Stimulated activated CD8-positive, alpha-beta memory T cell treated with anti-CD3 and anti-CD28 coated beads, Interleukin-15, amount 100 ng/mL, for 4 hours (primary cell): Measurements from ENCODE around the gene MAML2.
A peak's percentile ranks its signal among the peaks of the same experiment; 100 is the strongest.

ENCODE experiments used
- DNase-seq, 2 donors: peaks; one replicate each; pipeline ENCODE4 v3.0.0-alpha.2; 2020; ENCODE audit warnings: low read depth in 2 of 2

The MAML2 gene

DNA sequence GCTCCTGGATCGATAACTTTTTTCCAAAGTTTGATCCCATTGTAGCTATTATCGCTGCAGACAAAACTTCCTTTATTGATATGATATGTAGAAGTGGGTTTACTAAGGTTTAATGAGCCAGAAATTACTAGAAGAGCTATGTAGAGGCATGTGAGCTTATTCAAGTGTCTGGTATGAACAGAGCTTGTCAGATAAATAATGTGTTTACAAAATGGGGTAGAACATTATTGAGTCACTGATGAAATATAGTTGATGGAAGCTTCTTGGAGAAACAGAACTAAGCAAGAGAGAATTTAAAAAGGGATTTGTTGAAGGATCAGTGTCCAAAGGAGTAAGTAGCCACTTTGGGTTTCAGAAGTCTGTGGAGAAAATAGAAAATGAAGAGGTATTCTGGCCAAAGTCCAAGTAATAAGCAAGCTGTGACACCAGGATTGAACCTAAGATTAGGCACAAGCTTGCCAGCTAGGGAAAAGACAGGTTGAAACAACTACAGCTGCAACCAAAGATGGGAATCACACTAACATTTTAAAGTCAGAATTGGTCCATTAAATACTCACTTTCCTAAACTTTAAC lies 104.3 kb downstream of the MAML2 start:
- no peak for DNase-seq

DNA sequence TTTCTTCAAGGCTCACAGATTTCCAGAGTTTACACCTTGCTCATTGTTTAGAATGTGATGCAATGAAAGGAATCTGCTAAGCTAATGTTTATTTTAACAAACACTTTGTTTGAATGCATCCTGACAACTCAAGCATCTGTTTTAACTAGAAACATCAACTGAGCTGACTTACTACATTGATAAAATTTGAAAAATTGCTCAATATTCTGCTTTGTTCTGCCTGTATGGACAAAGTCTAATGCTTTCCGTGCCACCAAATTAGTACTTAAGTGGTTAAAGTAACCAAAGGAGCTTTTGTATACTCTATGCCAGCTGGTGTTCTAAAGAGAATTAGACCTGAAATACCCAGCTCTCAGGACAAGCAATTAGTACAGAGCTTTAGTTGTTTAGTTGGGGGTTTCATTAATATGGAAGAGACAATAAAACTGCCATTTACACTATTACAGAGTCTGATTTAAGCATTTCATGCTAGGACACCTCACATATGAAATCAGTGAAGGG lies 105.2 kb downstream of the MAML2 start:
- no peak for DNase-seq

DNA sequence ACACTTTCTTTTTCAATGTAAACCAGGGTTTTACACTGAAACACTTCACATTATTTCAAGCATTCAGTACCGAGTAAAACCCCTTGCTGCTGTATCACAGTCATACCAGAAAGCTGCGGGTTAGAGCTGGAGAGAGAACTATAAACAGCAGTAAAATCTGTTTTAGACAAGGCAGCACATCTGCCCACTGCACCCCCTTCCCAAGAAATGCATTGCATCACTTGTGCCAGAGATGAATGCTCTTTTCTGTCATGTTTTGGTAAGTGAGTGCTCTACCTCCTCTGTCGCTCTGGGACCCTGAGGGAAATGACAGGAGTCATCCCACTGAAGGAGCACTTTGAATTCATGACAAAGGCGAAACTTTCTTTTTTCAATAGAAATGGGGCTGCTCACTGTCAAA lies 107.2 kb downstream of the MAML2 start:
- DNase-seq = no peak

DNA sequence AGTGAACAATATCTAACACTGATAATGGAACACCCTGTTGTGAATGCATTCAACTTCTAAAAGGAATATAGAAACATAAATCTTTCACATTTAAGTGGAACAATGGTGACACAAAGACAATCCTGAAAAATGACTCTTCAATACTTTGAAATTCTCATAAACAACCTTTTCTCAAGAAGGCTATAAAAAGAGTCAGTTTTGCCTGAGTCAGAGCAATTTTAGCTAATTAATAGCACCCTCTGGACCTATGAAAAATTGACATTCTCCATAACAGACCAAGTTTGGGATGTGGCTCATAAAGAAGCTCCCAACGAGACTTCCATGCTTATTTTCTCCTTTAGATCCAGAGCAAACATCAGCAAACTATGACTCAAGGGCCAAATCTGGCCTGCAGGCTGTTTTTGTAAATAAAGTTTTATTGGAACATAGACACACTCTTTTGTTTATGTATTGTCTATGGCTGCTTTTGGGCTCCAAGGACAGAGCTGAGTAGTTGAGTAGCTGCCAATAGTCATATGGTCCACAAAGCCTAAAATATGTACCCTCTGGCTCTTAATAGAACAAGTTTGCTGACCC lies 108.0 kb downstream of the MAML2 start:
- DNase-seq = no peak

DNA sequence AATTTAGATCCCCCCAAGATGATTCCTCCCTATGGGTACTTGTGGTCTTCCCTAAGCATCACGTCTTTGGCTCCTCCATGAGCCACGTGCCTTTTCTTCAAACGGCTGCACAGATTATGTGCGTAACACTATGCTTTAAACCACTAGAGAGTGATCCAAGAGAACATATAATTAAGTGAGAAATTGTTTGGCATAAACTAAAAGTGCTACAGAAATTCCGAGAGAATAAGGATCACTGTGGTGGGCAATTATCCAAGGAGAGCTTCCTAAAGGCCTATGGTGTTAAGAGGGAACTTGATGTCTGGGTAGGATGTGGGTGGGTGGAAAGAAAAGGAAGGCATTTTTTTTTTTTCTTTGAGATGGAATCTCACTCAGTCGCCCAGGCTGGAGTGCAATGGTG lies 110.9 kb downstream of the MAML2 start:
- DNase-seq = no peak

DNA sequence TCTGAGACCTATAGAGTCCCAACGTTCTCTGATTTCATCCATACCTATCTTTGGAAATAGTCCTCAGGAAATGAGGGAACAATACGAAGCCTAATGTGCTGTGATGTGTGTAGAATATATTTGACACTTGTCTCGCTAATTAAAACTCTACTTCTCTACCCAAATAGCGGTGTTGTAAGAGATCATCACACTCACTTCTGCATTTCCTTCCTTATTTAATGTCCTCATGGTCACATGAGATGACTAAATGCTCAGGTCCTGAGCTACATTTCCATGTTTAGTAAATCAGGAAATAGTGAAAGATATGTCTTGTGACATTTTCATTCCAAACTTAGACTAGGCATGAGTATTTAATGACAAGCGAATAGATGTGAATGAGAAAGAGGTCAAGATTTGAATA lies 112.3 kb downstream of the MAML2 start:
- DNase-seq = no peak

DNA sequence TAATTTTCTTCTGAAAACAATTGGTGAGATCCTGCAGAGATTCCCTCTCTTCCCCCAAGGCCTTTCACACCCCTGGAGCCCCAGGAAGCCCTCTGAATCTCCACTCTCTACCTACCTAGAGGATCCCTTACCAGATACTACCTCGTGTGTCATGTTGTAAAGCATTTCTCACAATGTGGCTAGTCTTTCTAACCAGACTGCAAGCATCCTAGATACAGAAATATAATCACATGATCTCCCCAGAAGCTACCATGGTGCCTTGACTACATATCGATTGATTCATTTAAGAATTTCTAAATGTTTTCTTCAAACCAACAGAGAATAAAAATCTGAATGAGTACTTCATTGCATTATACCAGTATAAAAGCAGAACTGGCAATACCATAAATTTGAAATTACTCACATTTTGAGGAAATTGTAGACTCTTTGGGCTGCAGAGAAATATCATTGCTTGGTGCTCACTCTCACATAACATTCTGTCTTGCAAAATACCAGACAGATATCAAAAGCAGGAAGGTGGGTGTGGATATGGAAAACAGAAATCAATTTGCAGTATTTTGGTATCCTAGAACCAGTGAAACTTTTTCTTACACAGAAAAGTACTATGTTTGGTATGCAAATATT lies 113.5 kb downstream of the MAML2 start:
- DNase-seq = no peak

DNA sequence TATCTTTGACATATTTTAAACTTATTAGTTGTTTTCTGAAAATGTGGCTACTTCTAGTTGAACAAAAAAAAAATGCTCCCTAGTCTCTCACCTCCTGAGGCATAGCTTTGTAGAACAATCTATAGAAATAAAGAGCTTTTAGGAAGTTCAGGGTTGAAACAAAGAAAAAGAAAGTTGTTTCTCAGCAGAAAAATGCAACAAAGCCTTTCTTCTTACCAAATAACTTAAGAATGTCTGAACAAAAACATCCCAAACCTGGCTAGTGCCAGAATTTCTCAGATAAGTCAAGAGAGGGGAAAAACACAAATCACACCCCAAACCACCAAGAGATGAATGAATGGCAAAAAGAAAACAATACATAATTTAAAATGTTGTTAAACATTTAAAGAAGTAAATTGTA lies 114.1 kb downstream of the MAML2 start:
- no peak for DNase-seq

DNA sequence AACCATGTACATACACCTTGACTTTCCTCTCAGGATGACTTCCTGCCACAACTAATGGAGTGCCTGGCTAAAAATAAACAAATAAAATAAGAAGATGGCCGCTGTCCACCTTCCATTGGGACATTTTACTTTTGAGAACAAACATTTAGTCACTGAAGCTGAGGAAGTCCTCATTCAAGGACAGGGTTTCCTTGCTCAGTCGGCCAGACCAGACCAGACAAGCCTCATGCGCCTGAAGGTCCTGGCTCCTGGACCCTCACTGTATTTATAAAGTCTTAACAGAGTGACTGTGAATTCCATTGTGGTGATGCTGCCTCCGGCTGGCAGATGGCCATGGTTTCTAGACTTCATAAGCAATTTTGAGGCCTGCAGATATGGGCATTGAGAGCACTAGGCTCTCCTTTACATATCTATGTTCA lies 114.5 kb downstream of the MAML2 start:
- no peak for DNase-seq

DNA sequence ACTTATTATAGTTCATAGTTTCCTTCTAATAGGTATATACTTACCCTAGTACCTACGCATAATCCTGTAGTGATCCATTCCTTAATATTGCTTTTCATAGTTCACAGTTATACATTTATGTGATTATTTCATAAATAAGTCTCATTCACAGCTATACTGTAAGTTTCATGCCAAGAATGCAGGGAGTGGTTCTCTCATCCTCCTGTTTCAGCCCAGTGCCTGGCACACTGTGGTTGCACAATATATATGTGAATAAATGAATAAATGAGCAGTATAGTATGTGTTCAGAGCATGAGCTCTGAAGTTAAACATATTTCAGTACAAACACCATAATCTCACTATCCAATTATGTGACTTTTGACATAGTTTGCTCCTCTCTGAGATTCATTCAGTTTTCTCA lies 115.8 kb downstream of the MAML2 start:
- no peak for DNase-seq

DNA sequence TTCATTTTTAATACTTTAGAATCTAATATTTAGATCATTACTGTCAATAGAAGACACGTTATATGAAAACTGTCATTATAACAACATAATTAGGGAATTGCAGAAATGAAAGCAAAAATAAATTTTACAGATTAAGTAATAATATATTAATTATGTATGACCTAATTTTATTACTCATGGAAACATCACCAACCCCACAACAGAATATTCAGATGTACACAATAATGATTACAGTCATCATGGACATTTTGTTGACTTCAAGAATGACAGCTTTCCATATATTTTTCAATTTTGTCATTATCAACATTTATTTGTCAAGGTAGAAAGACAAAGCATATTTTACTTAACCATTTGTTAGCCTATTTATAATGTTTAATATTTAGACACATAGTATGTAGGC lies 119.9 kb downstream of the MAML2 start:
- DNase-seq = no peak

DNA sequence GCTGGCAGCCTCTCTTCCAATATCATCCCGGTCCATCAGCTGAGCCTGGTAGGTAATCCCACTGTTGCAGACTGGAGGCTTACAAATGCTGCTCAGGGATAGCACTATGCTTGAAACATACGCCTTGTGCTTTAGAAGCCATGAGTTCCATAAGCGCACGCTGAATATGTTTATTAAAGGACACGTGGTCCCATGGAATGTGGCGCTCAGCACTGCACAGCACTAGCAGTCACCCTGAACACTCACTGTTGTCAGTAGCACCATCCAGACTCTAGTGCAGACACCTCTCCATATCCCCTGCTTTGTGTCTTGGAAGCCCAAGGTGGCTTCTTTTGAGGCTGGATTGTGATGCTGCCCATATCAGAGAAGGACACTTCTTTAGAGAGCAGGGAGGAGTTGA lies 120.9 kb downstream of the MAML2 start:
- no peak for DNase-seq

DNA sequence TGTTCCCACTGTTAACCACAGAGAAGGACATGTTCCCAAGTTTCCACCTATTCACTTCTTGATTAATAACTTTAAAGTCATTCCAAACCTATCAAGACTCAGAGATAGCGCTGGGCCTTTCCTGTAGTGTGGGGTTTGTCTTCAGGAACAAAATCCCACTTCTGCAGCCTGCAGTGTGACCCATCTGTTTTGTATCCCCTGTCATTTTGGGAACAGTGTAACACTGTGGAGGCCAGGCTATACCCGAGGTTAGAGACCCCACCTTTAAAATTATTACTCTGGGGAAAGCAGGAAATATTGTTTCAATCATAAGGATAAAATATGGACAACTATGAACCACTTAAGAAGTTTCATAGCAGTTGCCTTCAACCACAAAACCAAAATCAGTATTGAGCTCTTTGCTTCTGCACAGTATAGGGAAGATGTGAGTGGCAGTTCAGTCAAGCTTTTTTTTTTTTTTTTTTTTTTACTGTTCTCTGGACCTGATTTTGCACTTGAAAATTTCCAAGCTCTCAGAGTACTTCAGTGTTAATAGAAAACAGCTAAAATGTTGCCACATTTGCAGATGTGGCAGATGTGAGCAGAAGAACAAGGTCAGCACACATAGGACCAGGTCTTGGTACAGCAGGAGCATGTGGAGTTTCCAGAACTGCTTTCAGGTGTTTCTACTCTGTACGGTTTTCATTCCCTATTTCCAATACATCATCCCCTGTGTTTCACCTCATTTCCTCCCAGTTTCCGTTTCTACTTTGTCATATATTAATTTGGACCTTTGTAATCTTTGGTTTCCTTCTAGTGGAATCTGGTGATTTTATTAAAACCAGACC lies 121.5 kb downstream of the MAML2 start:
- no peak for DNase-seq

DNA sequence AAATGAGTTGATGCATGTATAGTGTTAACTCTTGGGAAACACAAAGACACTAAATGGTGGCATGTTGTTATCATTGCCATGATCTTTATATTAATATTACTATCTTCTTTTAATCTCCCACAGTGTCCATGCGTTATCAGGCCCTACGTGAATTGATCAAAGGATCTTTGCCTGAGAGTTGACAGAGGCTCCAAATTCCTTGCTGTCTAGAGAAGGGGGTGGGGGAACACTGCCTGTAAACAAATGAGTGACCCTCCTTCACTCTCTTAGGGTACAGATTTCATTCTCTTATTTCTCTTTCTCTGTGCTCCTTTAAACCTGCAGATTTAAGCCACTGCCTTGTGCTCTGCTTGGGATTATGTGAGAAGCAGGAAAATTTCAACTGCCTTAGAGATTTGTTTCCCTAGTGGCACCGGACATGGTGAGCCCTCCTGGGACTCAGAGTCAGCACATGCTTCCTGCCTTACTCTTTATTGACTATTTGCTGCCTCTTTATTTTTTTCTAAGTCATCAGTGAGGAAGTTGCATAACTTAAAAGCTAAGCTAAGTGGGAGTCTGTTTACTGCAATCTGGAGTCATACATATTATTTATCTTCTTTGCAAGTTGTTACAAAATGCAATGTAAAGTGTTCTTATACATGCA lies 122.9 kb downstream of the MAML2 start:
- no peak for DNase-seq

DNA sequence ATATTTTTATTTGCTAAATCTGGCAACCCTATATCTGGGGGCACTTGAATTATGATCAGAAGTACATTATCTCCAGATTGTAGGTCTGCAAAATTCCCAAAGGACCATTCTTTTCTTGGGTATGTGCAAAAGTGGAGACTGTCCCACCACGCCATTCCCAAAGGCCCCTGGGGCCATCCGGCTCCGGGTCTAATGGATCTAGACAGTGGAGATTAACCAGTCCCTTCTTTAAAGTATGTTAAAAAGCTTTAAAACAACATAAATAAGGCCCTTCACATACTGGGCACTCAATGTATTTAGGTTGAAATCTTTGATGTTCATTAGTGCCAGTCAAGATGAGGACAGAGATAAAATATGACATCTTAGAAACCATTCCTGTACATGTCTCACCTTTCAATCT lies 124.1 kb downstream of the MAML2 start:
- no peak for DNase-seq

DNA sequence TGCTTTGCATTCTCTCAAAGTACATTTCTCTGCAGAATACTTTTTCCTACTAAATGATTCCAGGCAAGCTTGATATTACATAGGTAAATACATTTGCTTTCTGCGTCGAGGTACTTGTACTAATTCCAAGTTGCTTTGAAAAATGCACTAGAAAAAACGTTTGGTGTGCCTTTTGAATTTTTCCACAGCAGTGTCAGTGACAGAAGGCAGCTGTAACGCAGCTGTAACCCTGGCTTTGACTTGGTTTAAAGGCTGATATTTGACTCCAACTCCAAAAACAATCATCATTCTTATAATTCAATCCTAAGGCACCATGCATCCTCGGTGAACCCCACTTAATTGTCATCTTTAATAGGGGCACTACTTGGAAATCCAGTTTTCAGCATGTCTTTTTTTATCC lies 125.0 kb downstream of the MAML2 start:
- DNase-seq = no peak

DNA sequence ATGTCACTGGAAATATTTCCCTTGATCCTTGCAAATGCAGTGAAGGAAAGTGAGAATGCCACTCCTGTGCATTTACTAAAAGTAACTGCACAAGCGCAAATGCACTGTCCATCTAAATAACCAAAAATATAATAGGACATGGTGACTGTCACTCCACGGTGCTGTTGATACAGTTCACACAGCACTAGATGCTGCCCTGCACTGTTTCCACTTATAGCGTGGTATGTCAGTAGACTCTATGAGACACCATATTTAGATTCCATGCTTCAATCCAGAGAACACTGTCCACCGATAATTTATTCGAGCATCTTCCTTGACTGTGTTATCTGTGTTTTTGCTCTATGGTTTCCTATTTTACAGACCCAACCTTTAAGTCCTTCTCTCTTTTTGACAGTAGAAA lies 125.8 kb downstream of the MAML2 start:
- DNase-seq = no peak

DNA sequence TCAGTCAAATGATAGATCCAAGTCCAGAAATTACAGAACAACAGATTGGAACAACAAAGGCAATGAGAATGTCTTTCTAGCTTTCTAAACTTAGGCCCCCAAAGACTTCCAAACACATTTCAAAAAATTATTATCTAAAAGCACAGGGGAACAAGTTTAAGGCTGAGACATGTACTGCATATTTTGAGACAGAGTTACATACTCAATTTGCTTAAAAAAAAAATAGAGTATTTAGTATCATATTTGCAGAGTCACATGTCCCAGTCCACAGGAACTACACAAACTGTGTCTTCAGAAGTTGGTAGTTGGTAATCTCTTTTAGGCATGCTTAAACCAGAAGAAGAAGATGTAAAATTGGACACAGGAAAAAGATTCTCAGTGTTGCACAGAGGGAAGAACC lies 127.2 kb downstream of the MAML2 start:
- DNase-seq = no peak

DNA sequence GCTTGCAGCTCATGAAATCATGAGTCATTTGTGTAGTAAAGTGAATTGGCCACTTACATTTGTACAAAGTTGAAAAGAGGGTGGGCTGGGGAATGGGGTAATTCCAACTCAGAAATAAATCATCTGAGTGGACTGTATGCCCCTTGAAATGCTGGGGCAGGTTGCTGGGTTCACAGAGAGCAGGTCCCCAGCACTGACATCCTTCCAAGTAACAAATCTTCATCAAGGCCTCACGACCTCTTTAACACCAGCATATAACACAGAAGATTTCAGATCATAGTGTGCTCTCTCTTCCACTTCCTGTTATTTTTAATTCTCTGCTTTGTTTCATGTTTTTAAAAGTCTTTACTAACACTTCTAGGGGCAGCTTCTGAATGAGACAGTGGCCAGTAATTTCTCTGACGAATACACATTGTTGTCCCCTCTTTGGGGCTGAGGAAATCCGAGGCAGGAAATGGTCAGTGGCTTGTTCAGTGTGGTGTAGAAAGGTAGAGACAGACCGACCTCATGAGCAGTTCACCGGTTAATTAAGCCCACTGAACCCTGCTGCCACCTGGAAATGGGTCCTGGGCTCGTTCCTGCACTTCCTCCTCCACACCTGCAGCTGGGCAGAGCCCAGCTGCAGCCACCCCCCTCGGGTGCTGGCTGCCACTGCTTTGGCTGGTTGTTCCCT lies 127.7 kb downstream of the MAML2 start:
- DNase-seq = no peak

DNA sequence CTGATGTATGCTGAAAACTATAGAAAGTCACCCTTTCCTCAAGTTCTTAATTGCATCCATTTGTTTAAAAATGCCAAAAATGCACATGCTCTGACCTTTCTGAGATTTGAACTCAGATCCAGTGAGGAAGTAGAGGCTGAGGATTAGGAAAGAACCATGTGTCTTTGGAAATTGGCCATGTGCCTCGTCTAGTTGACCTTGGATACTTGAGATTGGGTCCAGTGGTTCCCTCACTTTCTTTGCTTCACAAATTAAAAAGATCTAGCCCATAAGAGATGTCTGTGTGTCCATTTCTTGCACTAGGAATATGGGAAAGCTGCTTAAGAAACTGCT lies 128.3 kb downstream of the MAML2 start:
- no peak for DNase-seq

DNA sequence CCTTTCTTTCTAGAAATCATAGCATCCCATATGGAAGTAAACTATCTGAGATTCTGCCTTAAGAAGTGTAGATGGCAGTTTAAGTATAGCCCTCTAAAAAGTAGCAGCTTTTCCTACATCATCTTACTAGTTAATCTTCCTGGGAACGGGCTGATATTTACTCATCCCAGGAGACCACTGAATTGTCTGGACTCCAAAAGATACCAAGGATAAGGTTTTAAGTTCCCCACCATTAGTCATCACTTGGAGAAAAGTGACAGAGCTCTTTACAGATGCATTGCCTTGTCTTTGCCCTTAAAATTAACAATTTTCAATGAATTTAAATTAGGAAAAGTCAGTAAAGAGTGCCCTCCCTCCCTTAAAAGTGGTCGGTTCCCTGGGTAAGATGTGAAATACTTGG lies 129.5 kb downstream of the MAML2 start:
- no peak for DNase-seq

DNA sequence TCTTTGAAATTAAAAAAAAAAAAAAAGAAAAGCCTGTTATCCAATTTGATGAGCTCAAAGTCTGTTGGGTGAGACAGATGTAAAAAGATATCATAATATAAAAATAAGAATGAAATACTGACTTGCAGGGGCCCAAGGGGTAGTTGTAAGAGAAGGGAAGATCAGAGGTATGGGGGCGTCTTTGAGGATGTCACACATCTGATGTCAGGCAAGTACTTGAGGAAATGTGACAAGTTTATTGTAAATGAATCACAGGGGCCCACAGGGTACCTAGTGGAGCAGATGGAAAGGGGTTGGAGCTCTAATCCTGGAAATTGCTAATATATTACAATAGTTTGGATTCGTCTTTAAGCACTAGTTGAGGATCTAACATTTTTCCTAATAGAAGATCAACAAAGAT lies 131.6 kb downstream of the MAML2 start:
- DNase-seq = peak in 1 of 2 donors; percentile 28
